ACHN (cell line): ENCODE results near the gene C13orf42.
"Not testable (repeated sequence)": the region's sequence is repeated elsewhere in the genome, so short reads cannot be mapped to it uniquely, and the experiment has no call there.

Experiments used
- DNase-seq: peaks from one replicate; pipeline ENCODE4 v3.0.0-alpha.2; 2015
- in situ Hi-C: cut with HindIII; loops from 2 replicates; pipeline ENCODE4 v1.10.0; 2017; ENCODE audit warnings: low sequenced_read_pairs, low pct_ligation_motif_present, low pct_unique_long_range_greater_than_20kb

C13orf42 gene

DNA sequence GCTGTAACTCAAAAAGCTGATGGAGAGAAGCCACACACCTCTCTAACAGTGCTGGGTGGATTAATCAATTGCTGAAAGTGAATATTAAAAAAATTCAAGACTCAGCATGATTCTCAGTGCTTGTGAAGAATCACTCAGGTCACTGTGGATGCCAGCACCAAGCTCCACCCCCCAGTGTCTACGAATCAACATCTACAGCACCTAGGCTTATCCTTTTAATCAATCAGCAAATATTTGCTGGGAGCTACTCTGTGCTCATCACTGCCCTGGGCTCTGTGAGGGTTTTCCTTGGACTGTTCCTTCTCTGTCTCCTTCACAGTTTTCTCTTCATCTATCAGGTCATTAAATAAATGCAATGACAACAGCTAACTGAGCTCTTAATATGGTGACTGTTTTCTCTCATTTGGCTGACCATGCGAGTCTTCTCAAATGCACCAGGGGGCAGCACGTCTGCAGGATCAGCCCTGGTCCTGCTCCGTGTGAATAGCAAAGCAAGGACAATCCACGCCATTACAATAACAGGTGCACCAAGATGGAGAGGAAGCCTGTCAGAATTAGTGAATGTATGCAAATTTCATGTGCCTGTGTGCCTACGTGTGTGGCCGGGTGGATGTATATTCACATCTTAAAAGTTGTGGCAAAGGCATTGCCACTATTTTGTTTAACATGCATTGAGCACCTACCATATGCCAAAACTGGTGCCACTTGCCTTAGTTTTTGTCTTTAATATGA lies 14.6 kb upstream of the C13orf42 start:
- in situ Hi-C loops: no loop called here
- peak; percentile 48 for DNase-seq

DNA sequence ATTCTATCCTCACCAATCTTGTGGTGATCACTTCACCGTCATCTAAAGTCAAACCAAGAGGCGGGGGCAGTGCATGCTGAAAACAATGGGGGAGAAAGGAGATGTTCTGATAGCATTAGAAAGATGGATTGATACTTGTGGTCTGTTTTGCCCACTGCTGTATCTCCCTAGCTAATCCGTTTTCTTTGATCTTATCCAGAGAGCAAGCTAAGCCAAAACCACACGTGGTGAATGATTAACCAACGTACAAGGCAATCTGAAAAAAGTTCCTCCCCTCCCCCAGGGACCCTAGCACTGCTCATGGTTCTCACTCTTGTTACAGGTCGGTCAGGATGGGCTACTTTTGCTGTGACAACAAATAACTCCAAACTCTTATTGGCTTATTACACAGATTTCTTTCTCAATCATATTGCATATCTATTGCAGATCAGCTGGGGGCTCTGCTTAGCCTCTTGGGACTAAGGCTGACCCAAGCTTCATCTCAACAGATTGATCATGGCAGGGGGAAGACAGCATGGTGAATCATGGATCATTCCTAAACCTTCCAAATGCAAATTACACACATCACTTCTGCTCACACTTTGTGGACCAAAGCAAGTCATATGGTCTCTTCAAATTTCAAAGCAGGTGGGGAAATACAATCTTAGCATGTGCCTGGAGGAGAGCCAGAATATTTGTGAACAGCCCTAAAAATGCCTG lies 11.9 kb upstream of the C13orf42 start:
- in situ Hi-C loops: no loop called here
- DNase-seq: no peak

GRCh38 chr13:51120873-51121272 lies 9.8 kb upstream of the C13orf42 start:
- peak; percentile 9 for DNase-seq
- in situ Hi-C loops: not testable (repeated sequence)

DNA sequence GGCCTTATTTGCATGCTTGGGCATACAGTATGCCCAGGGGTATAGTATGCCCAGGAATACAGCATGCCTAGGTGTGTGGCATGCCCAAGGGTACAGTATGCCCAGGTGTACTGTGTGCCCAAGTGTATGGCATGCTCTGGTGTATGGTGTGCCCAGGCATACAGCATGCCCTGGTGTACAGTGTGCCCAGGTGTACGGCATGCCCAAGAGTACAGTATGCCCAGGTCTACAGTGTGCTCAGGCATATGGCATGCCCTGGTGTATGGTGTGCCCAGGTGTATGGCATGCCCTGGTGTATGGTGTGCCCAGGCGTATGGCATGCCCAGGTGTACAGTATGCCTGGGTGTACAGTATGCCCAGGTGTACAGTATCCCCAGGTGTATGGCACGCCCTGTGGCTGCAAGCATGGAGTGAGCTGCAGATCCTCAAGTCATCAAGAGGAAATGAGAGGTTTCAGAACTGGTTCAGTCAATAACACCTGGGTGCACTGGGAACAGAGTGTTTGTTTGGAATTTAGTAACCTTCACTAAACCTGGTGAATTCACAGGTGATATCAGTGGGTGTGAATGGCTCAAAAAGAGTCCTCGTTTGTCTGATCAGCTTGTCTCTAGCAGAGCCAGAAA lies 7.8 kb upstream of the C13orf42 start:
- no peak for DNase-seq
- in situ Hi-C loops: no loop called here

GRCh38 chr13:51113969-51114368 lies 2.9 kb upstream of the C13orf42 start:
- DNase-seq: no peak
- in situ Hi-C loops: no loop called here

- no peak for DNase-seq
- in situ Hi-C loops: no loop called here
Measured at GRCh38 chr13:51113186-51113881, 2.3 kb upstream of the C13orf42 start.

DNA sequence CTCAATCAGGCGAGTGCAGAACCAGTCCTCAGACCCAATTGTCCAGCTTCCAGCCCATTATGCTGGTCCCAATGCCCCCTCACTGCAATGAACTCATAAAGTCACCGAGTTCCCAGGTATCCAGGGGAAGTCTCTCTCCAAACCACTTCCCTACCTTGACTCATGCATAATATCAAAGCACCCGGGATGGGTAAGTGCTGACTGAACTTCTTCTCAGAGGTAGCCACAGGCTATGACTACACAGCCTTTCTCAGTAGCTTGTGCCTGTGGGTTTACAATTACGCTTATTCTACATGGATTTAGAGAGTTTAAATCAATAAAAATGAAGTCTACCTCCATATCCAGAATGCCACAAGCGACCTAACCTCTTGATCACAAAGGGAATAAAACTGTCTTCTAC lies 1.7 kb upstream of the C13orf42 start:
- in situ Hi-C loops: no loop called here
- DNase-seq: no peak

DNA sequence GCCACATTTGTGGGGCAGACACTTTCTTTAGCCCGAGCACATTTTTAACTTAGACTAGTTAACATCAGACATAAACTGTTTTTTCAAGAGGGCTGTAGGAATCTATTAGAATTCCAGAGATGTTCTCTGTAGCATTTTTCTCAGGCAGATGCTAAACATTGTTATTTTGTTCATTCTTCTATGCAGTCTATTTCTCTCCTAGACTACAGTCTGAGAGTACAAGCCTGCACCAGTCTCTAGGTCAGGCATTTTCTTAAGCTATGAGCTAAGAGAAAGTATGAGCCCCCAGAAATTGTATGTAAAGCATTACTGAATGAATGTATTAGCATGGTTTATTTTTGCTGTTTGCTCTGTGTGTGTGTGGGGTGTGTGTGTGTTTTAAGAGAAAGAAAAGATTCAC lies 923 bp upstream of the C13orf42 start:
- DNase-seq: no peak
- in situ Hi-C loops: no loop called here

GRCh38 chr13:51107996-51108395 lies 3.1 kb downstream of the C13orf42 start:
- no peak for DNase-seq
- in situ Hi-C loops: no loop called here

GRCh38 chr13:51105046-51105445 lies 6.0 kb downstream of the C13orf42 start:
- in situ Hi-C loops: no loop called here
- no peak for DNase-seq

- in situ Hi-C loops: no loop called here
- no peak for DNase-seq
Measured at GRCh38 chr13:51101636-51102235, 9.3 kb downstream of the C13orf42 start.

DNA sequence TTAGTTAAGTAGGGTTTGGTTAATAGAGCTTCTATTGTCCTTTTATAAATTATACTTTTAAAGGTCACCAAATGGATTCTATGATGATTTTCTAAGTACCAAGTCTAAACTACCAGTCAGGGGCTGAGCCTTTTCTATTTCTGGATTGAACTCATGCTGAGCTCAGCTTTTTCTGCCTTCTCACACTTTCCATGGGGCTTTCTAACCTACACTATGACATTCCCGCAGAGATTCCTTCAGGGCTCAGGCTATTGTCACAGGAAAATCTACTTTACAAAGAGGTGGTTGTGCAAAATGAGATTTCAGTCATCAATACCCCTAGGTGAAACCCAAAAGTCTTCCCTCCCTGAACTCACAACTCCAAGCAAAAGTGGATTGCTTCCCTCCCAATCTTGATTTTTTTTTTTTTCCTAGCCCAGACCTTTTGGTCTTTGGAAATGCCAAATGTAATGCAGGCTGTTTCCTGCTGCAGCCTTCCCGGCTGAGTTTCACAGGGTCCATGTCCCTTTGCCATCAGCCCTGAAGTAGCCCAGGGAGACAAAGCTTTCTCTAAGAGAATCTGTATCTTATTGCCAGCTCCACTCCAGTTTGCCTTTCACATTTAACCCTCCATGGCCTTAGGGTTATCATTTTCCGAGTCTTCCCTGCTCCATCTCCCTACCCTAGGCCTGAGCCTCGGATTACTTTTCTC lies 13.6 kb downstream of the C13orf42 start:
- in situ Hi-C loops: no loop called here
- no peak for DNase-seq

DNA sequence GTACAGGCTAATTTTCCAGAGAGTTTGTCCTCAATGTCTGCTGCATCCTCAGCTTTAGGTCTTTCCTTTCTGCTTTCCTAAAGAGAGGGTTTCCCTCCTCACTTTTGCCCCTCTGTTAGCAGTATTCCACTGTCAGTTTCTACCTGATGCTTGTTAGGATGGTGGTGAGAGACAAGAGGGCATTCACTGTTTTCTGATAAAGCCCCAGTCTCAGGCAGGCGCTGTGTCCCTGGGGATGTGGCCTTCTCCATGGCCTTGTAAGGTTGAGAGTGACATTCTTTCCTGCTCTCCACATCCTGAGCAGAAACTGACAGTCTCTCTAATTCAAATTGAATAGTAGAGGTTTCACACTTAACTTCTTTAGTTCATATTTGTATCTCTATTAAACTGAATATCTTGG lies 14.9 kb downstream of the C13orf42 start:
- DNase-seq: no peak
- in situ Hi-C loops: no loop called here

DNA sequence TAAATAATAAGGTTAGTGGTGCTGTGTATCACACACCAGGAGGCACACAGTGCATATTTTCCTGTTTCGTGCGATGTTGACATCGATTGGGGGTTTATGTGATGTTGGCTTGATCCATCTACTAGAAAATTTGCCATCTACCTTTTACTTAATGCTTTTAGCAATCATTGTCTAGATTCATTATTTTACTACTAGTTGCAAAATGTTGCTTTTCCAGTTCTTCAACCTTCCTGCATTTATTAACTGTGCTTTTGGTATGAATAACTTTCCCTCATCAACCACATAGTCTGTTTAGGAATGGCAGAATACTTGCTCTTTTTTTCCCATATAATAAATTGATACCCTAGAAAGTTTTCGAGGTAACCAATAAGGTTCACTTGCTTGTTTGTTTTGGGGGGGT lies 17.5 kb downstream of the C13orf42 start:
- in situ Hi-C loops: no loop called here
- DNase-seq: no peak

GRCh38 chr13:51091839-51092238 lies 19.2 kb downstream of the C13orf42 start:
- DNase-seq: no peak
- in situ Hi-C loops: no loop called here

- DNase-seq: no peak
- in situ Hi-C loops: no loop called here
Measured at GRCh38 chr13:51083706-51084105, 27.4 kb downstream of the C13orf42 start.

GRCh38 chr13:51080478-51081065 lies 30.5 kb downstream of the C13orf42 start:
- in situ Hi-C loops, DNase-seq: not testable (repeated sequence)

- in situ Hi-C loops: no loop called here
Measured at GRCh38 chr13:51071493-51071892, 39.6 kb downstream of the C13orf42 start.

More at GRCh38 chr13:51071493-51071892, 39.6 kb downstream of the C13orf42 start:
- no peak for DNase-seq
